ENCODE measurements around the gene SNX8. TPM values are rescaled to one million over a fixed set of nuclear protein-coding genes. Genes with fewer than 3 reads are reported as not detected.

The SNX8 gene
- total RNA-seq, 1 donor from 2014 or later, result 7.8 TPM

- DNase-seq (ENCODE audit: low read depth in 2 of 2), result no peak
These were observed 51.1 kb downstream of the SNX8 start for GRCh38 chr7:2263176-2263575.

GRCh38 chr7:2261611-2262010, 52.6 kb downstream of the SNX8 start:
- no peak for DNase-seq (ENCODE audit: low read depth in 2 of 2)

DNA sequence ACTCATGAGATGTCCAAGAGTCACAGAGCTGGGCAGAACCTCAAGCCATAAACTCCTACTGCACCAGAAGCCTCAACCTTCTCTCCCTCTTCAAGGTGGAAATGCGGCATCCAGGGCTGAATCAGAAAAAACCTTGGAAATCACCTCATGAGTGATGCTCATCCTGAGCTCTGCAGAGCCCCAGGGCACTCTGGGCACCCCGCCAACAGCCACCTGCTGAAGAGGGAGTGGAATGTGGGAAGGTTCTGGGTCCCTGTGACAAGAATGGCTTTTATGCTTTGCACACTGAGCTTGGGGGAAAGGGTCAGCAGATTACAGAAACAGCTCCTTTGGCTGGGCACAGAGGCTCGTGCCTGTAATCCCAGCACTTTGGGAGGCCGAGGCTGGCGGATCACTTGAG, 53.4 kb downstream of the SNX8 start:
- DNase-seq (ENCODE audit: low read depth in 2 of 2), result peak in 1 of 2 donors; percentile 34

- no peak for DNase-seq (ENCODE audit: low read depth in 2 of 2)
These were observed 54.8 kb downstream of the SNX8 start for GRCh38 chr7:2259480-2259879.

- DNase-seq (ENCODE audit: low read depth in 2 of 2), result no peak
These were observed 55.4 kb downstream of the SNX8 start for GRCh38 chr7:2258661-2259365.

DNA sequence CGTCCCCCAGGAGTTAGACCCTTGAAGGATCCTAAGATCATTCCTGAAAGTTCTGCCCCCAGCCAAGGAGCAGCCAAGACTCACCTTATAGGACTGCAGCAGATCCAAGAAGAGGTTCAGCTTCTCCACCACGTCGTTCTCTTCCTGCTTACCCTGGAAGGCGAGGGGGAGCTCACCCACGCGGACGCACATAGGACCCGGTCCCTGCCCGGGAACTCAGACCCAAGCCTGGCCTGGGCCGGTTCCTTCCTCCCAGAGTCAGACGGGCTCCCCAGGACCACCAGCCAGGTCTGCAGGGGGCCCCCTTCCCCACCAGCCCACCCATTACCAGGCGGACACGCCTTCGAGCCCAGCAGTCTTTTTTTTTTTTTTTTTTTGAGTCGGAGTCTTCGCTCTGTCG, 56.6 kb downstream of the SNX8 start:
- no peak for DNase-seq (ENCODE audit: low read depth in 2 of 2)

- no peak for DNase-seq (ENCODE audit: low read depth in 2 of 2)
These were observed 57.1 kb downstream of the SNX8 start for GRCh38 chr7:2257046-2257551.

DNA sequence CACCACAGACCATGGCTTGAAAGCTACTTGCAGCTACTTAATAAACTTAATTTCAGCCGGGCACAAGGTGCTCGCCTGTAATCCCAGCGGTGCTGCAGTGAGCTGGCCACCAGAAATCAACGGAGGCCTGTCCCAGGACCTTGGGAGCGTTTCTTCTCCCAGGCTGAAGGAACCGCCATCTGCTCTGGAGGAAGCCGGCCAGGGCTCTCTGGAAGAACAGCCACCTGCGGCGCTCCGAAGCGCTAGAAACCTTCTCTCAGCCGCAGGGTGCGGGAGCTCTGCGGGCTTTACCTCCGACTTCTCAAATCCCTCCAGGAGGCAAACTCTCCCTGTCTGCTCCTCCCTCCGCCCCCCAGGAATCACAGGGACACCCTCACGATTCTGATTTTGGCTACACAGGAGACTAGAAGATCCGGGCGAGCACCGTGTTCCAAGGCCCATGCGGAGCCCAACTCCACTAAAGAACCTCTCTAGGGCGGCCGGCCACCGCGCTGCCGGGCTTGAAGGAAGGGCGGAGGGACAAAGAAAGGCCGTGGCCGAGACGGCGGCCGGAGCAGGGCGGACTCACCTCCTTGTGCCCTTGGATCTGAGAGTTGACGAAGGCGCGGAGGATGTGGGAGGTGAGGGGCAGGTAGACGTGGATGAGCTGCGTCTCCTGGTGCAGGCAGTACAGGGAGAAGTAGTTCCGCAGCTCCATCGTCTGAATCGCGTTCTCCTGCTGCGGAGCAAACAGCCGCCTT, 57.8 kb downstream of the SNX8 start:
- no peak for DNase-seq (ENCODE audit: low read depth in 2 of 2)

DNA sequence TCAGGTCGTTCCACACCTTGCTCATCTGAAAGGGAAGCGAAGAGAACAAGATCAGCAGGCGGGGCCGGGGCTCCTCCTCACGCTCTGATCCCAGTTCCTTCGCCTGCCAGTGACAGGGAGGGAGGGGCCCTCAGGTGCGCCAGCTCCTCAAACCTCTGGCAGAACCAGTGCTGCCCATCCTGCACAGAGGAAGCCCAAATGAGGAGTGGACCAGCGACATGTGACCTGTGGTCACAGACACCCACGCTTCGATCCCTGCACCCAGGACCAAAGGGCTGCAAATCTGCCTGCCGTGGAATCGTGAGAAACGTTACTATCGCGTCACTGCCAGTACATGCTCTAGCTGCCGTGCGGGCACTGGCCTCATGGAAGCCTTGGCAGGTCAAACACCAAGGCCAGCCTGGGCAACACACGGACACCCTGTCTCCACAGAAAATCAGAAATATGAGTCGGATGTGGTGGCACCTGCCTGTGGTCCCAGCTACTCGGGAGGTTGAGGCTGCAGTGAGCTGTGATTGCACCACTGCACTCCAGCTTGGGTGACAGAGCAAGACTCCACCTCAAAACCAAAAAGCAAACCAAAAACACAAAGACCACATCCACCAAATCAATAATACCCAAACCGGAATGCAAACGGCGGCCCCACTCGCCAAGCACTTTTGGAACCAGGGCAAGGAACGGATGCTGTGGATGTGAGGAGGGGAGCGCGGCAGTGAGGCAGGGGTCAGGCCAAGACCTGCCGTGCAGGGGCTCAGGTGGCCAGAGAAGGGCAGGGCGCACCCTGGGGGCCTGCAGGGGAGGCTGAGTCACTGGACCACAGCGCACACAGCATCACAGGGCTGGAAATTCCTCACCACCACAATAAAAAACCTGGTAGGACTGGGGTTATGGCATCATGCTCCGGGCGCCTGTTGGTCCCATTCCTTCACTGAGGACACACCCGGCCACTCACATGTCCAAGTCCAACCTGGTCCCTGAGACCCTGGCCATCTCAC, 58.8 kb downstream of the SNX8 start:
- DNase-seq (ENCODE audit: low read depth in 2 of 2), result no peak

DNA sequence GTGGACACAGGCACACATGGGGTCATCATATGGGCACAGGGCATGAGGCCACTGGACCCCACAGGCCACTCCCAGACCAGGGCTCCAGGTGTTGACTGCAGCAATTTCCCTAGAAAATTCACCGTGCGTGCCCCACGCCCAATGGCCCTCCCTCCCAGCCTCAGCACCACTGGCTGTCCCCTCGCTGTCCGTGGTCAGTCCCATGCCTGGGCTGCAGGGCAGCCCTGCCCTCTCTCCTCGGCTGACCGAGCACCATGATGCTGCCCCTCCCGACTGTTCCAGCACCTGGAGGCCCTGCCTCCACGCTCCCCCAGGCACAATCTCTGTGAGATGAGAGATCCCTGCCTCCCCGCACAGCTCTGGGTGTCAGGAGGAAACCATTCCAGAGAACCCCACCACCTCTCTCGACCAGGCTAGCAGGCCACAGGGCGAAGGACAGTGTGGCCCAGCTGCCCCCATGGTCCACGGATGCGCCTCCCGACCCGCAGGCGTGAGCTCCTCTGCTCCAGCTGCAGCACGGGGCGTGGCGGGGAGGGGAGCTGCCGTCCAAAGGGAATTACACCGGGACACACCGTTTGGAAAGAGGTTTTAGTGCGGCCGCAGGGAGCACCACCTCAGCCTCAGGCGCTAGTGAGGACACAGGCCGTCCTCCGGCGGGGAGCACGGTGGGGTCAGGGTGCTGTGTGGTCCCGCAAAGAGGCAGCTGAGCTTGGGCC, 59.7 kb downstream of the SNX8 start:
- no peak for DNase-seq (ENCODE audit: low read depth in 2 of 2)

GRCh38 chr7:2253525-2254244, 60.6 kb downstream of the SNX8 start:
- no peak for DNase-seq (ENCODE audit: low read depth in 2 of 2)

GRCh38 chr7:2253021-2253420, 61.2 kb downstream of the SNX8 start:
- no peak for DNase-seq (ENCODE audit: low read depth in 2 of 2)

DNA sequence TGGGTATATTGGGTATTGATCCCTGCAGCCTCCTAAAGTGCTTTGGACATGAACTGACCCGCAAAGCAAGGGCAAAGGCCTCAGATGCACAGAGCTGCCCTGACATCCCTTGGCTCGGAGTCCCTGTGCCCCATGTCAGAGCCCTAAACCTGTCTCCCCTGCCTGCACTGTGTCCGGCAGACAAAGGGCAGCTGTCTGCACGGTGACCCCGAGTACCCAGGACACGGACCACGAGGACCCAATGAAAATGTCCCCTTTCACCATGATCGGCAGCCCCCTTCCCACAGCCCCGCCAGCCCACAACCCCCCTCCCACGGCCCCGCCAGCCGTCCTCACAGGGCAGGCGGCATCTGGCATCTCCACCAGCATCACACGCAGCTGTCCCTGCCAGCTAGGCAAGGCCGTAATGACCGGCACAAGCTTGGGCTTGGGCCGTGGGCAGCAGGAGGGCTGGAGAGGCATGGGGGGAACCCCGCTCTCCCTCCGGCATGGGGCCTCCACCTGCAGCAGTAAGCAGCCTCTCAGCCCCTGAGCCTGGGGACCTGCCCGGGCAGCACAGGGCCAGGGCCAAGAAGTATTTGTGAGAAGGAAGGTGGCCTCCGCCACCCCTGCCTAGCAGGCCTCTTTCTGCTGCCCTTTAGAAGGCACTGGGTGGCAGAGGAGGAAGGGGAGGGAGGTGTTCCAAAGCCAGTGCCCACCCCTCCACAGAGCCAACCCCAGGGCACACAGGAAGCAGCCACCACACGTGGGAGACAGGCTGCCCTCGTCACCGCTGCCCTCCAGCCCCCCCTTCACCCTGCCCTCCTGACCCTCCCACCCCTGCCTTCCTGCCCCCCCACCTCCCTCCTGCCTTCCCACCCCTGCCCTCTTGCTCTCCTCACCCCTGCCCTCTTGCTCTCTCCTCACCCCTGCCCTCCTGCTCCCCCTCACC, 62.1 kb downstream of the SNX8 start:
- no peak for DNase-seq (ENCODE audit: low read depth in 2 of 2)

DNA sequence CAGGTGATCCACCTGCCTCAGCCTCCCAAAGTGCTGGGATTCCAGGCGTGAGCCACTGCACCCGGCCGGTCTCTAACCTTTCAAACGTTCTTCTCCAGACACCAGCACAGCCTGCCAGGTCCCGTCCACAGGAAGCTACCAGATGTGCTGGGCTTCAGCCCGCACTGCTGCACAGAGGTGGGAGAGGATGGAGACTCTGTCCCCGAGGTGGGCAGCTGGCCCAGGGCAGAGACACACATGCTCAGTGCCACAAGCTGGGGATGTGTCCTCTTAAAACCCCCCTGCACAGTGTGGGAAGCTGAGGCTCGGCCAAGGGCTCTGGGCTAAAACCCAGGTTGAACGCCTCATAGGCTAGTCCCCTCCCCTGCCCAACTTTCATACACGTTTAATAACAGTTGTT, 62.9 kb downstream of the SNX8 start:
- DNase-seq (ENCODE audit: low read depth in 2 of 2), result no peak

DNA sequence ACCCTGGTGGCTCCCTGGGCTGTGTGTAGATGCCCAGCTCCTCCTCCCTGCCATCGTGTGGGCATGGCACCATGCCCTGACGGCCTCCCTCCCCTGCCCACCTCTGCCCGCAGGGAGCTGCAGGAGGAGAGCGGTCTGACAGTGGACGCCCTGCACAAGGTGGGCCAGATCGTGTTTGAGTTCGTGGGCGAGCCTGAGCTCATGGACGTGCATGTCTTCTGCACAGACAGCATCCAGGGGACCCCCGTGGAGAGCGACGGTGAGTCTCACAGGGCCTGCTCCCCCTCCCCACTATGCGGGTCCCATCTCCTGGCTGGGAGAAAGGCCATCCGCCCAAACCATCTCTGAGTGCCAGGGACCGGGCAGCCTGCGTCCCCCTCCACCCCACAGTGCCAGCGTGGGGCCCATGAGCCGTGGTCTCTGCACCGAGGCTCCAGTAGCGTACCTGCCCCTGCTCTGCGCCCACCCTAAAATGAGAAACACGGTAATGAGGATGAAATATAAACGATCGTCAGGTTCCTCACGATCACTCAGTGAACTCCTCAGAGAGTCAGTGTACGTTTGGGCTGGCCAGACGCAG, 64.4 kb downstream of the SNX8 start:
- no peak for DNase-seq (ENCODE audit: low read depth in 2 of 2)

GRCh38 chr7:2248984-2249694, 65.1 kb downstream of the SNX8 start:
- peak in 1 of 2 donors; percentile 83 for DNase-seq (ENCODE audit: low read depth in 2 of 2)

DNA sequence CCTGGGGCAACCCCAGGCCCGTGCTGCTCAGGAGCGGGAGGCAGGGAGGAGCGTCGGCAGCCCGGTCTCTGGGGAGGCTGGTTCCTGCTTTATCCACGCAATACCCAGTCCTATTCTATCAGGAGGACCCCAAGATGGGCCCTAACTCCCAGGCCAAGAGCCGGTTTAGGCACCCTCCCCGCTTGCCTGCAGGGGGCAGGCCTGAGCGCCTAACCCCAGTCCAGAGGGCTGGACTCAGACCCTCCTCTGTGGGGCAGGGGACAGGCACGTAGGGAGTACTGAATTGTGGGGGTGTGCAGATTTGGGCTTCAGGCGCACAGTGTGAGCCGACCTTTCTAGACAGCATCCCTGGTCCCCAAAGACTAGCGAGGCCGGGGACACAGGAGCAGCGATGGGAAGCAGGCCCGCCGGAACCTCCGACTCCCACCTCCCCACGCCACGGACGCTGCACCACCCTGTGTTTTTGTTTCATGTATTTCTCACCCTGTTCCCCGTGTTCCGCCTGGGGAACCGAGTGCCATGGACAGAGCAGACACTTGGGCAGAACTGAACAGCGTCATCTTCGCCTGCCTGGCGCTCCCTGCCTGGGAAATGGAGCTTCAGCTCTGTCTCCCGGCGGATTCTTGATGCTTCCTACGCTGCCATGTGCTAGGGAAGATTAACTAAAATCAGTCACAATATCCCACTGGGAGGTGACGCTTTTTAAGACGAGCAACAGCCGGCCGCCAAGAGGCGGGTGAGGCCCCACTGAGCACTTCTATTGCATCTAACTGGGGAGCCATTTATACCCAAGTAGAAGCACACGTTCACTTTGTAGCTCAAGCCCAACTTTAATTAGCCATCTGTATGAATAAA, 66.9 kb downstream of the SNX8 start:
- peak in 1 of 2 donors; percentile 18 for DNase-seq (ENCODE audit: low read depth in 2 of 2)

Data from dermis microvascular lymphatic vessel endothelial cell (primary cell).